ENCODE data around the gene SERPINA12.

GRCh38 chr14:94480809-94481208 lies 28.5 kb downstream of the SERPINA12 start:
- TF ChIP-seq EZH2 (IDR thresholded peaks at IDR 0.05; ENCODE audit: borderline replicate concordance, low read depth, low read length, poor library complexity, severe bottlenecking) (no peak), CTCF (conservative IDR thresholded peaks at IDR 0.05; ENCODE audit: low read depth, low read length) (no peak)
